ENCODE data around the gene MRPL42. TPM values are rescaled to one million over a fixed set of nuclear protein-coding genes. Genes with fewer than 3 reads are reported as not detected.

MRPL42 gene
- total RNA-seq, 1 donor from 2014 or later = 21.4 TPM

- no peak for DNase-seq (ENCODE audit: extremely low spot score in 2 of 2)
- Histone ChIP-seq H3K4me3 (no peak overlapping the region), H3K36me3 (no peaks in the 10 kb centered on the region), H3K27me3 (no peaks in the 10 kb centered on the region), H3K9me3 (no peaks in the 10 kb centered on the region), H3K27ac (no peak overlapping the region), H3K4me1 (no peaks in the 10 kb centered on the region)
- intact Hi-C loops (cut with DNase I) = no loop called here
- TF ChIP-seq, protein P1, sequence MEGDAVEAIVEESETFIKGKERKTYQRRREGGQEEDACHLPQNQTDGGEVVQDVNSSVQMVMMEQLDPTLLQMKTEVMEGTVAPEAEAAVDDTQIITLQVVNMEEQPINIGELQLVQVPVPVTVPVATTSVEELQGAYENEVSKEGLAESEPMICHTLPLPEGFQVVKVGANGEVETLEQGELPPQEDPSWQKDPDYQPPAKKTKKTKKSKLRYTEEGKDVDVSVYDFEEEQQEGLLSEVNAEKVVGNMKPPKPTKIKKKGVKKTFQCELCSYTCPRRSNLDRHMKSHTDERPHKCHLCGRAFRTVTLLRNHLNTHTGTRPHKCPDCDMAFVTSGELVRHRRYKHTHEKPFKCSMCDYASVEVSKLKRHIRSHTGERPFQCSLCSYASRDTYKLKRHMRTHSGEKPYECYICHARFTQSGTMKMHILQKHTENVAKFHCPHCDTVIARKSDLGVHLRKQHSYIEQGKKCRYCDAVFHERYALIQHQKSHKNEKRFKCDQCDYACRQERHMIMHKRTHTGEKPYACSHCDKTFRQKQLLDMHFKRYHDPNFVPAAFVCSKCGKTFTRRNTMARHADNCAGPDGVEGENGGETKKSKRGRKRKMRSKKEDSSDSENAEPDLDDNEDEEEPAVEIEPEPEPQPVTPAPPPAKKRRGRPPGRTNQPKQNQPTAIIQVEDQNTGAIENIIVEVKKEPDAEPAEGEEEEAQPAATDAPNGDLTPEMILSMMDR (IDR thresholded peaks at IDR 0.05) = no peak
- TF ChIP-seq POLR2A (IDR thresholded peaks at IDR 0.05) = no peak
- no peak for TF ChIP-seq POLR2AphosphoS5 (IDR thresholded peaks at IDR 0.05; ENCODE audit: insufficient read depth in 1 of 2, low read depth in 1 of 2)
Observed at GRCh38 chr12:93459097-93459496, 8.2 kb upstream of the MRPL42 start.

GRCh38 chr12:93460003-93460402 lies 7.3 kb upstream of the MRPL42 start:
- Histone ChIP-seq H3K27ac (no peak overlapping the region), H3K9me3 (no peaks in the 10 kb centered on the region), H3K4me1 (no peaks in the 10 kb centered on the region), H3K27me3 (no peaks in the 10 kb centered on the region), H3K36me3 (no peaks in the 10 kb centered on the region), H3K4me3 (no peak overlapping the region)
- TF ChIP-seq POLR2A (IDR thresholded peaks at IDR 0.05) (no peak), POLR2AphosphoS5 (IDR thresholded peaks at IDR 0.05; ENCODE audit: insufficient read depth in 1 of 2, low read depth in 1 of 2) (no peak)
- TF ChIP-seq, protein P1 (IDR thresholded peaks at IDR 0.05) = no peak
- intact Hi-C loops (cut with DNase I) = no loop called here
- DNase-seq (ENCODE audit: extremely low spot score in 2 of 2) = no peak

GRCh38 chr12:93460902-93461301 lies 6.4 kb upstream of the MRPL42 start:
- no peaks in the 10 kb centered on the region for H3K36me3 ChIP-seq
- intact Hi-C loops (cut with DNase I) = no loop called here
- no peak for TF ChIP-seq POLR2AphosphoS5 (IDR thresholded peaks at IDR 0.05; ENCODE audit: insufficient read depth in 1 of 2, low read depth in 1 of 2)
- no peak for TF ChIP-seq POLR2A (IDR thresholded peaks at IDR 0.05)
- TF ChIP-seq, protein P1 (IDR thresholded peaks at IDR 0.05) = no peak

DNA sequence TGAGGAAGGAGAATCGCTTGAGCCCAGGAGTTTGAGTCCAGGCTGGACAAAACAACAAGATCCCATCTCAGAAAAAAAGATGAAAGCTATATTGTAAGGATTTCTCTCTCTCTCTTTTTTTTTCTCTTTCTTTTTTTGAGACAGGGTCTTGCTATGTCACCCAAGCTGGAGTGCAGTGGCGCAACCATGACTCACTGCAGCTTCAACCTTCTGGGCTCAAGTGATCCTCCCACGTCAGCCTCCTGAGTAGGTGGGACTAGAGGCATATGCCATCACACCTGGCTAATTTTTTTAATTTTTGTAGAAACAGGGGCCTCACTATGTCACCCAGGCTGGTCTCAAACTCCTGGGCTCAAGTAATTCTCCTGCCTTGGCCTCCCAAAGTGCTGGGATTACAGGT lies 5.8 kb upstream of the MRPL42 start:
- DNase-seq (ENCODE audit: extremely low spot score in 2 of 2) = no peak
- Histone ChIP-seq H3K4me1 (no peaks in the 10 kb centered on the region), H3K9me3 (no peaks in the 10 kb centered on the region), H3K36me3 (no peaks in the 10 kb centered on the region), H3K27ac (no peak overlapping the region), H3K4me3 (no peak overlapping the region), H3K27me3 (no peaks in the 10 kb centered on the region)
- intact Hi-C loops (cut with DNase I) = no loop called here
- TF ChIP-seq POLR2A (IDR thresholded peaks at IDR 0.05) = no peak
- no peak for TF ChIP-seq POLR2AphosphoS5 (IDR thresholded peaks at IDR 0.05; ENCODE audit: insufficient read depth in 1 of 2, low read depth in 1 of 2)

More at GRCh38 chr12:93460902-93461301, 6.4 kb upstream of the MRPL42 start:
- Histone ChIP-seq H3K4me3 (no peak overlapping the region), H3K4me1 (no peaks in the 10 kb centered on the region), H3K27me3 (no peaks in the 10 kb centered on the region), H3K27ac (no peak overlapping the region), H3K9me3 (no peaks in the 10 kb centered on the region)
- DNase-seq (ENCODE audit: extremely low spot score in 2 of 2) = no peak

GRCh38 chr12:93465841-93466240 lies 1.5 kb upstream of the MRPL42 start:
- H3K4me3 ChIP-seq = no peak overlapping the region
- no peaks in the 10 kb centered on the region for H3K27me3 ChIP-seq
- H3K9me3 ChIP-seq = no peaks in the 10 kb centered on the region
- TF ChIP-seq, protein P1 (IDR thresholded peaks at IDR 0.05) = no peak
- no peak for TF ChIP-seq POLR2A (IDR thresholded peaks at IDR 0.05)
- H3K4me1 ChIP-seq = peaks cover 28% of the 10 kb centered on the region
- no peak for DNase-seq (ENCODE audit: extremely low spot score in 2 of 2)
- no peaks in the 10 kb centered on the region for H3K36me3 ChIP-seq
- H3K27ac ChIP-seq = no peak overlapping the region
- intact Hi-C loops (cut with DNase I) = no loop called here

Data from vagina (tissue), 2 donors.